DMS79 treated with DMSO at 0.1 percent for 48 hours (cell line): ENCODE results near the gene PAF1.
"Not testable (repeated sequence)": the region's sequence is repeated elsewhere in the genome, so short reads cannot be mapped to it uniquely, and the experiment has no call there.

Source experiments
- DNase-seq: peaks from one replicate; lab custom pipeline; 2025; lab: John Stamatoyannopoulos, UW

PAF1 gene

DNA sequence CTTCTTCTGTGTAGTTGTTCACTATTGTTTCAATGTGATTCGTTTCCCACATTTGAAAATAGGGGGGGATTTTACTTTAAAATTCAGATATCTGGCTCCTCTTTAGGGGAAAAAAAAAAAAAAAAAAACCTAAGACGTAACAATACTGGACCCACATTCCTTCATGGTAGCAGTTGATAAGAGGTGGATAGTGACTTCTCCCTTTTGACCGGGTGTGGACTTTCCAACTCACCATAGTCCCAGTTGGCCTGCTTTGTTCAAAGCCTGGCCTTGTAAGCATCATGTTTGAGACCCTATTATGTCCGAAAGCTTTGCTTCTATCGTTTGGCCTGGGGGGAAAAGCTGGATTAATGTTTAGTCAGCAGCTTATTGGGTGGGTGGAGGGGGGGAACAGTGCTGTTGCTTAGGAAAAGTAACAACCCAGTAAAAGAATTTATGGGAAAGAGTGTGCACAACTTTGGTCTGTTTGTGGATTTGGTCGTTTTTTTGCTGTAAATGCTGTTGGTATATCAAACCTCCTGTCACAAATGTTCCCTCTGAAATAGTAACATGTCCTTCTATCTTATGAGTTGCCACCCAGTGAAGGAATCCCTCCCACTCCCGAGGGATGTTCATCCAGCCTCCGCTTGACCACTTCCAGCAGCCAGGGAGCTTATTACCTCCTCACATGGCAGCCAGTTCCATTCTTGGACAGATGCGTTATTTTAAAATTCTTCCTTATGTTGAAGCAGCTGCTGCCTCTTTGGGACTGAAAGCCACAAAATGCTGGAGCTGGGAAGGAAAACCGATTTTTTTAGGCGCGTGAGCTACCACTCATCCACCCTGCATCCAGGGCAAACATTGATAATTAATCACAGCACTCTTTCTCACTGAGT, 38.3 kb downstream of the PAF1 start:
- no peak for DNase-seq

DNA sequence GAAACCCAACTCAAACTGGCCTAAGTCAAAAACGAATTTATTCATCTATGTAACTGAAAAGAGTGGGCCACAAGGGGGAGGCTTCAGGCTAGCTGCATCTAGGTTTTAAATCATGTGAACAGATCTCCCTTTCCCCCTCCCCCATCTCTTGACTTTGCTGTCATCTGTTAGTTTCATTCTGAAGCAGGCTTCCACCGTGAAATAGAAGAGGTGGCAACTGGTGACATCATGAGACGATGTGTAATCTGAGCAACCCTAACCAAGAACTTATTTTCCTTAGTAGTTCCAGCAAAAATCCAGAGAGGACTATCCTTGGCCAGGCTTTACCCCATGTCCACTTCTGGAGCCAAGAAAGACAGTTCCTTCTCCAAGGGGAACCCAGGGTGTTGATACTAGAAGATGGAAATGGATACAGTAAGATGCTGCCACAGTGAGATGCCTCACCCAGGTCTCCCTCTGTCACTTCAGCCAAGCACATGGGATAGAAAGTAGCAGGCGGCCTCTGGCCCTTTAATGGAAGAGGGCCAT, 39.3 kb downstream of the PAF1 start:
- DNase-seq: no peak

GRCh38 chr19:39350156-39350555, 40.8 kb downstream of the PAF1 start:
- DNase-seq: no peak

- DNase-seq: no peak
These were observed 41.6 kb downstream of the PAF1 start for GRCh38 chr19:39349326-39349725.

DNA sequence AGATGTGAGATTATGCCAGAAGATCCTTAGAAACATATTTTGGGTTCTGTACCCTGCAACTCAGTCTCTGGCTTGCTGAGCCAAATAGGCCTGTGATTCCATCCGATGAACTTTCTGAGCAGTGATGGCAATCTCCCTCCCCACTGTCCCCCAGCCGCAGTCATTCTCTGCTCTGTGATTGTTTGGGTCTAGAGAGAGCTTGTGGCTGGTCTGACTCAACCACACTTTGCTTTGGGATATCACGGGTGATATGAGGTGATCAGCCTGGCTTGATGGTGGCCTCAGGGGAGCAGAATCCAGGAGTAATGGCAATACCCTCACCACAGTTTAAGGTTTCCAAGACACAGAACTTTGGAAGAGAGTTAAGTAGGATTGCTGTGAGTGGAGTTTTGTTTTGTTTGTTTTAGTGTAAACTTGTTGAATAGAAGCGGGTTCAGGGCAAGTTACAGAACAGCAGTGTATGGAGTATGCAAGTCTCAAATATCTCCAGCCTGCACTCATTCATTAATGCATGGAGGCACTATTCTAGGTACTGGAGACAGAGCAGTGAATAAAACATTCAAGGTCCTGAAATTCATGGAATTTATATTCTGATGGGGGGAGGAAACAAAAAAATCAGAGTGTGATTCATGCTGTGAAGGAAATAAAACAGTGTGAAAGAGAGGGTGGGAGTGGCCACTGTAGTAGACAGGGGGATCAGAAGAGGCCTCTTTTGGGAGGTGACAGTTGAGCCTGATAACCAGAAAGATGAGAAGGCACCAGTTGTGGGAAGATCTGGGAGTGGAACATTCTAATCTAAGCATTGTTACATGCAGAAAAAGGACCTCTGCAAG, 43.4 kb downstream of the PAF1 start:
- DNase-seq: no peak

DNA sequence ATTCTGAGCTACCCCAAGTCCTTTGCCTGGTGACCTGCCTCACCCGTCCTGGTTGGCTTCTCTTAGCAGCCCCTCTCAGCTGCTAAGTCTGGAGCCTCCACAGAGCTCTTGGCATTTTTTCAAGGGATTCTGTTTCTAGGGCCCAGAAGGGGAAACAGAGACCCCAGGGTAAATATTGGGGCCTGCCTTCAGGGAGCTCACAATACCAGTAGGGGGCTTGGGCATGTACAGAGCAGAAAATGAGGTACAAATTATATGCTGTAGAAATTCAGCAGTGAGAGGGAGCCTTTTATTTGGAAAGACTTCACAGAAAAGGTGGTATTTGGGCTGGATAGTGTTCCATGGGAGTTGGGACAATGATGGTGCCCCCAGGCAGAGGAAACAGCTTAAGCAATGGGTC, 45.0 kb downstream of the PAF1 start:
- DNase-seq: no peak

- no peak for DNase-seq
These were observed 48.1 kb downstream of the PAF1 start for GRCh38 chr19:39342647-39343305.

GRCh38 chr19:39341719-39342604, 48.9 kb downstream of the PAF1 start, which contains the start of gene SAMD4B:
TSS of gene SAMD4B (plus strand) at chr19:39342421. CDS start at chr19:39356894, 14,473 bp downstream.
- peak; percentile 99 for DNase-seq

DNA sequence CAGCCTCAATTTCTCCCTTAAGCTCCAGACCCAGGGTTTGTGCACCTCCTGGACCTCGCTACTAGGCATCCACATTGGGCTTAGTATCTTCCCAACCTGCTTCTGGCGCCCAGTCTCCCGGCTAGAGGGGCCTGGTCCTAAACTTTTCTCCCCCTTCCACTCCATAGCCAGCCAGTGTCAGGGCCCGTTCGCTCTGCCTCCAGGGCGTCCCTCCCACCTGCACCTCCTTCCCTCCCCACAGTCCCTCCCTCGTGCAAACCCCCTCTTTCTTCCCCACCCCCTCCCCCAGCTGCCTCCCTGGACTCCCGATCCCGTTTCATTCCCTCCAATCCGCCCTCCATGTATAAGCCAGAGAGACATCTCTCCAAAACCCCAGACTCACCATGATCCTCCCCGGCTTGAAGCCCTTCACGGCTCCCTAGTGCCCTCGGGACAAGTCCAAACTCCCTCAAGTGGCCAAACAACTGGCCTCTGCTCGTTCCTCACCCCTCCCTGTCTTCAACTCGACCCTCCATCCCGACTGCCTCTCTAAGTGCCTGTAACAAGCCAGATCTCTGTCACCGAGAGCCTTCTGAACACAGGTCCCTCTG, 49.7 kb downstream of the PAF1 start:
- peak; percentile 41 for DNase-seq

- not testable (repeated sequence) for DNase-seq
These were observed 50.8 kb downstream of the PAF1 start for GRCh38 chr19:39340156-39340555.

- no peak for DNase-seq
These were observed 51.2 kb downstream of the PAF1 start for GRCh38 chr19:39339674-39340073.

- no peak for DNase-seq
These were observed 54.4 kb downstream of the PAF1 start for GRCh38 chr19:39336483-39336882.
